ENCODE results near the gene MSRB3.

The MSRB3 gene

GRCh38 chr12:65497660-65498059, 219.2 kb downstream of the MSRB3 start:
- no peak for DNase-seq (ENCODE audit: low spot score)

- DNase-seq (ENCODE audit: low spot score), result no peak
These were observed 220.7 kb downstream of the MSRB3 start for GRCh38 chr12:65499167-65499566.

GRCh38 chr12:65500091-65500900, 221.8 kb downstream of the MSRB3 start:
- DNase-seq (ENCODE audit: low spot score), result no peak

- DNase-seq (ENCODE audit: low spot score), result no peak
These were observed 222.7 kb downstream of the MSRB3 start for GRCh38 chr12:65501093-65501621.

- no peak for DNase-seq (ENCODE audit: low spot score)
These were observed 223.5 kb downstream of the MSRB3 start for GRCh38 chr12:65501935-65502334.

GRCh38 chr12:65504417-65504816, 225.9 kb downstream of the MSRB3 start:
- DNase-seq (ENCODE audit: low spot score), result no peak

GRCh38 chr12:65505386-65506121, 227.1 kb downstream of the MSRB3 start:
- DNase-seq (ENCODE audit: low spot score), result no peak

- DNase-seq (ENCODE audit: low spot score), result no peak
These were observed 230.0 kb downstream of the MSRB3 start for GRCh38 chr12:65508276-65509035.

GRCh38 chr12:65510007-65510406, 231.5 kb downstream of the MSRB3 start:
- DNase-seq (ENCODE audit: low spot score), result no peak

GRCh38 chr12:65510584-65511050, 232.1 kb downstream of the MSRB3 start:
- no peak for DNase-seq (ENCODE audit: low spot score)

- no peak for DNase-seq (ENCODE audit: low spot score)
These were observed 232.8 kb downstream of the MSRB3 start for GRCh38 chr12:65511134-65511834.

GRCh38 chr12:65511912-65512311, 233.4 kb downstream of the MSRB3 start:
- DNase-seq (ENCODE audit: low spot score), result no peak
